Hepatocyte (in vitro differentiated cells): ENCODE results near the gene SLC19A1.

Experiments used
- EZH2 ChIP-seq: fragments of 200-600 bp; sonication (generic); IDR thresholded peaks from 2 replicates; pipeline ENCODE4 v1.6.1; 2016; ENCODE audit warnings: antibody characterized with exemption, mild to moderate bottlenecking, borderline replicate concordance
- TF ChIP-seq, protein P1 (sequence below): fragments of 200-600 bp; sonication (generic); IDR thresholded peaks from 2 replicates; pipeline ENCODE4 v1.5.1; 2016; ENCODE audit warnings: antibody characterized with exemption, mild to moderate bottlenecking; ENCODE audit not compliant: poor library complexity

DNA sequence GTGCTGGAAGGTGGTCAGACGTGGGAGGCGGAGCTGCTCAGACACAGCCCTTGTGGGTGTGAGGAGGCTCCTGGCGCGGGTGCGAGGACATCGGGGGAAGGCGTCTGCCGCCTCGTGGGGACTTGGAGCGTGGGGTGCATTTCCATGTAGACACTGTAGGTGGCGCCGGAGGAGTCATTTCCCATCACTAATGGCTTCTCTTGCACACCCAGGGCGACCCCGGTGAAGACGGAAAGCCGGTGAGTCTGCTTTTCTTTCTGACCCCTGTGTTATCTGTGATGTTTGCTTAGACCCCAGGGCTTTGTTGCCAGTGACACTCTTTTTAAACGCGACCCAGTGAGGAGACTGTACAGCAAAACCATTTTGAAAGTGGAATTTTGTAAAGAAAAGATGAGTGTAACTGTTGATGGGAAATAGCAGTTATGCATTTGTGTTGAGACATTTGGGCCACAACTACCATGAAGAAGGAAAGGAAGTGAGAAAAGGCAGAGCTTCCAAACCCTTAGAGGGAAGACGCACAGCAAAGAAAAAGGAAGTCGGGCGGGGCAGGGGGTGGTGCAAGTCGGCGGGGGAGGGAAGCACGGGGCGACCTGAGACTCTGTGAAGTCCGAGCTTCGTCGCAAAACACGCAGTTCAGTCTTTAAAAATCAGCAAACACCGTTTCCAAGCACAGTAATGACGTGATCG, 64.0 kb downstream of the SLC19A1 start:
- TF ChIP-seq, protein P1, sequence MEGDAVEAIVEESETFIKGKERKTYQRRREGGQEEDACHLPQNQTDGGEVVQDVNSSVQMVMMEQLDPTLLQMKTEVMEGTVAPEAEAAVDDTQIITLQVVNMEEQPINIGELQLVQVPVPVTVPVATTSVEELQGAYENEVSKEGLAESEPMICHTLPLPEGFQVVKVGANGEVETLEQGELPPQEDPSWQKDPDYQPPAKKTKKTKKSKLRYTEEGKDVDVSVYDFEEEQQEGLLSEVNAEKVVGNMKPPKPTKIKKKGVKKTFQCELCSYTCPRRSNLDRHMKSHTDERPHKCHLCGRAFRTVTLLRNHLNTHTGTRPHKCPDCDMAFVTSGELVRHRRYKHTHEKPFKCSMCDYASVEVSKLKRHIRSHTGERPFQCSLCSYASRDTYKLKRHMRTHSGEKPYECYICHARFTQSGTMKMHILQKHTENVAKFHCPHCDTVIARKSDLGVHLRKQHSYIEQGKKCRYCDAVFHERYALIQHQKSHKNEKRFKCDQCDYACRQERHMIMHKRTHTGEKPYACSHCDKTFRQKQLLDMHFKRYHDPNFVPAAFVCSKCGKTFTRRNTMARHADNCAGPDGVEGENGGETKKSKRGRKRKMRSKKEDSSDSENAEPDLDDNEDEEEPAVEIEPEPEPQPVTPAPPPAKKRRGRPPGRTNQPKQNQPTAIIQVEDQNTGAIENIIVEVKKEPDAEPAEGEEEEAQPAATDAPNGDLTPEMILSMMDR, result peak; percentile 69
- no peak for TF ChIP-seq EZH2
